Small intestine (tissue), 7 donors: ENCODE data around the gene TRUB1. TPM values are rescaled to one million over a fixed set of nuclear protein-coding genes. Genes with fewer than 3 reads are reported as not detected.
"Not testable (repeated sequence)": the region's sequence is repeated elsewhere in the genome, so short reads cannot be mapped to it uniquely, and the experiment has no call there.

Experiments
- DNase-seq, 2 donors: peaks; one replicate each; pipeline versions ENCODE4 v3.0.0 to v3.0.0-alpha.2; 2013
- FAIRE-seq: peaks from 2 replicates; lab custom pipeline; 2012; peaks lifted over from hg19 to GRCh38; lab: Jason Lieb, UNC
- H3K27ac ChIP-seq, 3 donors: one replicate each; pipeline ENCODE4 v1.5.1; 2013; ENCODE audit warnings: low read length in 2 of 3, mild to moderate bottlenecking in 2 of 3, control low read depth in 1 of 3, inconsistent platforms in 1 of 3, low read depth in 1 of 3, moderate library complexity in 1 of 3
- H3K27me3 ChIP-seq, 3 donors: one replicate each; pipeline ENCODE4 v1.6.1; 2013; ENCODE audit warnings: low read length in 3 of 3, inconsistent platforms in 1 of 3; ENCODE audit not compliant: control insufficient read depth in 3 of 3, insufficient read depth in 3 of 3
- H3K36me3 ChIP-seq, 3 donors: one replicate each; pipeline ENCODE4 v1.6.1; 2013; ENCODE audit warnings: low read length in 3 of 3, inconsistent platforms in 1 of 3, low read depth in 1 of 3, mild to moderate bottlenecking in 1 of 3, moderate library complexity in 1 of 3; ENCODE audit not compliant: control insufficient read depth in 3 of 3, insufficient read depth in 2 of 3
- H3K4me1 ChIP-seq, 3 donors: one replicate each; pipeline ENCODE4 v1.6.1; 2013; ENCODE audit warnings: low read length in 2 of 3, inconsistent platforms in 1 of 3, low read depth in 1 of 3, mild to moderate bottlenecking in 1 of 3, moderate library complexity in 1 of 3; ENCODE audit not compliant: control insufficient read depth in 3 of 3, insufficient read depth in 2 of 3
- H3K4me3 ChIP-seq, 3 donors: one replicate each; pipeline ENCODE4 v1.5.1; 2013; ENCODE audit warnings: low read length in 3 of 3, control low read depth in 1 of 3, inconsistent platforms in 1 of 3, low read depth in 1 of 3, mild to moderate bottlenecking in 1 of 3, moderate library complexity in 1 of 3
- H3K9me3 ChIP-seq, 2 donors: one replicate each; pipeline ENCODE4 v1.6.1; 2013; ENCODE audit warnings: low read depth in 1 of 2, low read length in 1 of 2; ENCODE audit not compliant: control insufficient read depth in 2 of 2, insufficient read depth in 1 of 2
- WGBS, 3 donors: extraction: QIAGEN DNeasy Blood & Tissue Kit; methylation state at CpG; one replicate each; pipeline ENCODE4 v1.1.7; 2013; 5-methylcytosine and 5-hydroxymethylcytosine counted together
- polyA plus RNA-seq, 4 donors: library from polyadenylated mRNA; stranded (reverse) in 3 of 4; unstranded in 1 of 4; fragments of 200-250 nt in 3 of 4; fragments of 120-200 nt in 1 of 4; gene quantifications; one replicate each; pipeline versions ENCODE4 v1.2.1 to v1.2.3, GENCODE V29; 2013
- donor health status: healthy with polysubstance abuse.
- donor health status: control.
- donor health status: control.
- donor health status: Bipolar disorder and iron deficiency.
- donor health status: healthy.

TRUB1 gene
- polyA plus RNA-seq, 4 donors, result 3.0 to 21.7 (median 9.5) TPM

- DNase-seq, result no peak
- WGBS, 3 donors, result 50 to 79% (median 55%) methylated on average over 2 of the region's 2 CpGs
These were observed 9.2 kb upstream of the TRUB1 start for GRCh38 chr10:114928818-114929217.

GRCh38 chr10:114930320-114930719 lies 7.7 kb upstream of the TRUB1 start:
- Histone ChIP-seq H3K36me3 (no peaks in the 10 kb centered on the region), H3K27me3 (peaks cover 0 to 2% (median 0%) of the 10 kb centered on the region in 3 donors), H3K9me3 (peaks cover 0 to 9% of the 10 kb centered on the region in 2 donors), H3K4me1 (no peaks in the 10 kb centered on the region), H3K4me3 (no peak overlapping the region), H3K27ac (no peak overlapping the region)
- WGBS, 3 donors, result 77 to 82% (median 78%) methylated on average over 4 of the region's 4 CpGs
- no peak for FAIRE-seq
- no peak for DNase-seq

More at GRCh38 chr10:114928818-114929217, 9.2 kb upstream of the TRUB1 start:
- Histone ChIP-seq H3K4me1 (no peaks in the 10 kb centered on the region), H3K27ac (no peak overlapping the region), H3K9me3 (peaks cover 0 to 9% of the 10 kb centered on the region in 2 donors), H3K27me3 (peaks cover 0 to 2% (median 0%) of the 10 kb centered on the region in 3 donors), H3K36me3 (no peaks in the 10 kb centered on the region), H3K4me3 (no peak overlapping the region)
- FAIRE-seq, result no peak

GRCh38 chr10:114931072-114931679 lies 6.8 kb upstream of the TRUB1 start:
- Histone ChIP-seq H3K36me3 (no peaks in the 10 kb centered on the region), H3K27ac (no peak overlapping the region), H3K27me3 (no peaks in the 10 kb centered on the region), H3K9me3 (peaks cover 0 to 9% of the 10 kb centered on the region in 2 donors), H3K4me3 (no peak overlapping the region), H3K4me1 (no peaks in the 10 kb centered on the region)
- DNase-seq (no peak), FAIRE-seq (no peak)
- WGBS, 3 donors, result 20 to 55% (median 50%) methylated on average over 2 of the region's 2 CpGs

GRCh38 chr10:114932225-114932624 lies 5.8 kb upstream of the TRUB1 start:
- H3K27me3 ChIP-seq, result no peaks in the 10 kb centered on the region
- DNase-seq, result no peak
- no peak for FAIRE-seq
- peaks cover 0 to 9% of the 10 kb centered on the region in 2 donors for H3K9me3 ChIP-seq
- H3K27ac ChIP-seq, result no peak overlapping the region
- no peaks in the 10 kb centered on the region for H3K4me1 ChIP-seq
- no peaks in the 10 kb centered on the region for H3K36me3 ChIP-seq
- no peak overlapping the region for H3K4me3 ChIP-seq

GRCh38 chr10:114932945-114933344 lies 5.0 kb upstream of the TRUB1 start:
- Histone ChIP-seq H3K4me3 (no peak overlapping the region), H3K27ac (no peak overlapping the region), H3K36me3 (no peaks in the 10 kb centered on the region), H3K9me3 (peaks cover 0 to 9% of the 10 kb centered on the region in 2 donors), H3K4me1 (no peaks in the 10 kb centered on the region), H3K27me3 (no peaks in the 10 kb centered on the region)
- no peak for DNase-seq
- WGBS, 3 donors, result 65 to 77% (median 74%) methylated on average over 2 of the region's 2 CpGs
- no peak for FAIRE-seq

- H3K4me3 ChIP-seq, result no peak overlapping the region
- H3K36me3 ChIP-seq, result no peaks in the 10 kb centered on the region
- H3K9me3 ChIP-seq, result peaks cover 0 to 9% of the 10 kb centered on the region in 2 donors
- H3K27ac ChIP-seq, result no peak overlapping the region
- no peaks in the 10 kb centered on the region for H3K27me3 ChIP-seq
- DNase-seq, result no peak
- H3K4me1 ChIP-seq, result no peaks in the 10 kb centered on the region
- no peak for FAIRE-seq
- WGBS, 3 donors, result 70 to 72% (median 72%) methylated on average over 5 of the region's 5 CpGs
These were observed 4.4 kb upstream of the TRUB1 start for GRCh38 chr10:114933588-114933987.

- H3K4me3 ChIP-seq, FAIRE-seq, DNase-seq, H3K9me3 ChIP-seq, H3K27me3 ChIP-seq, H3K36me3 ChIP-seq, H3K27ac ChIP-seq, H3K4me1 ChIP-seq: not testable (repeated sequence)
- WGBS, 3 donors, result 74 to 78% (median 74%) methylated on average over 3 of the region's 3 CpGs
These were observed 4.0 kb upstream of the TRUB1 start for GRCh38 chr10:114933995-114934394.

GRCh38 chr10:114938856-114939193 lies 830 bp downstream of the TRUB1 start:
- peaks cover 0 to 9% (median 5%) of the 10 kb centered on the region in 3 donors for H3K36me3 ChIP-seq
- 7 to 14% (median 13%) methylated on average over 5 of the region's 5 CpGs for WGBS, 3 donors
- H3K9me3 ChIP-seq, result no peaks in the 10 kb centered on the region
- H3K27me3 ChIP-seq, result no peaks in the 10 kb centered on the region
- DNase-seq (no peak), FAIRE-seq (no peak)
- no peak overlapping the region for H3K27ac ChIP-seq
- peaks cover 0 to 8% (median 3%) of the 10 kb centered on the region in 3 donors for H3K4me1 ChIP-seq
- peak overlapping the region; percentile 74 to 90 (median 85) for H3K4me3 ChIP-seq

GRCh38 chr10:114940735-114941134 lies 2.7 kb downstream of the TRUB1 start:
- DNase-seq, result no peak
- Histone ChIP-seq H3K4me3 (no peak overlapping the region), H3K4me1 (peaks cover 0 to 8% (median 3%) of the 10 kb centered on the region in 3 donors), H3K36me3 (peaks cover 5 to 13% (median 7%) of the 10 kb centered on the region in 3 donors), H3K27me3 (no peaks in the 10 kb centered on the region), H3K9me3 (no peaks in the 10 kb centered on the region), H3K27ac (no peak overlapping the region)
- WGBS, 3 donors, result 66 to 70% (median 70%) methylated on average over 4 of the region's 4 CpGs
- no peak for FAIRE-seq
